Measurements from ENCODE around the gene KLHL29. TPM values are rescaled to one million over a fixed set of nuclear protein-coding genes. Genes with fewer than 3 reads are reported as not detected.
"Not testable (repeated sequence)": the region's sequence is repeated elsewhere in the genome, so short reads cannot be mapped to it uniquely, and the experiment has no call there.

The KLHL29 gene
- total and polyA plus RNA-seq, 5 donors: 1.7 to 4.0 (median 2.0) TPM

GRCh38 chr2:23708771-23709170 is 323.8 kb downstream of the KLHL29 start:
- no peaks in the 10 kb centered on the region for H3K9me3 ChIP-seq (ENCODE audit: control insufficient read depth, low read length)
- H3K27ac ChIP-seq (ENCODE audit: low read length): no peak overlapping the region
- DNase-seq (no peak), ATAC-seq (no peak)
- H3K4me1 ChIP-seq (ENCODE audit: control insufficient read depth, insufficient read depth, low read length): peaks cover 2% of the 10 kb centered on the region
- intact Hi-C loops (cut with DNase I): no loop called here
- no peaks in the 10 kb centered on the region for H3K27me3 ChIP-seq (ENCODE audit: control insufficient read depth, insufficient read depth)
- H3K4me3 ChIP-seq (ENCODE audit: low read length): no peak overlapping the region
- WGBS: 91% methylated on average over 6 of the region's 6 CpGs

DNA sequence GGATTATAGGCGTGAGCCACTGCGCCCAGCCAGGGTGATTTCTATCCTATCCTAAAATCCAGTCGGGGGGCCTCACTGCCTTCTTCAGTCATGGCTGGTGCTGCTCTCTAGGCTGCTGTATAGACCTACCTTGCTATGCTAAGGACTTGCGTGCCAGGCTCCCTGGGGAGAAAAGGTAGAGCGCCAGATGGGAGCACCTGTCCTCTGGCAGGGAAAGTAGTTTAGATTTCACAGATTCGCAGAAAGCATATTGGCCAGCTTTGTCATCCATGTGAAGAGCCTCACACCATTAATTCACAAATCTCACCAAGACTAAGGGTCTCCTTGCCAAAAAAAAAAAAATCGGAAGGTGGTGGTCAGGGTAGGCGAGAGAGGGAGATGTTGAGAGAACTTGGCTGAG is 324.3 kb downstream of the KLHL29 start:
- Histone ChIP-seq H3K9me3 (ENCODE audit: control insufficient read depth, low read length) (no peaks in the 10 kb centered on the region), H3K27ac (ENCODE audit: low read length) (no peak overlapping the region), H3K27me3 (ENCODE audit: control insufficient read depth, insufficient read depth) (no peaks in the 10 kb centered on the region), H3K4me1 (ENCODE audit: control insufficient read depth, insufficient read depth, low read length) (peaks cover 2% of the 10 kb centered on the region), H3K4me3 (ENCODE audit: low read length) (no peak overlapping the region)
- intact Hi-C loops (cut with DNase I): no loop called here
- no peak for DNase-seq
- 96% methylated on average over 8 of the region's 8 CpGs for WGBS
- ATAC-seq: no peak

DNA sequence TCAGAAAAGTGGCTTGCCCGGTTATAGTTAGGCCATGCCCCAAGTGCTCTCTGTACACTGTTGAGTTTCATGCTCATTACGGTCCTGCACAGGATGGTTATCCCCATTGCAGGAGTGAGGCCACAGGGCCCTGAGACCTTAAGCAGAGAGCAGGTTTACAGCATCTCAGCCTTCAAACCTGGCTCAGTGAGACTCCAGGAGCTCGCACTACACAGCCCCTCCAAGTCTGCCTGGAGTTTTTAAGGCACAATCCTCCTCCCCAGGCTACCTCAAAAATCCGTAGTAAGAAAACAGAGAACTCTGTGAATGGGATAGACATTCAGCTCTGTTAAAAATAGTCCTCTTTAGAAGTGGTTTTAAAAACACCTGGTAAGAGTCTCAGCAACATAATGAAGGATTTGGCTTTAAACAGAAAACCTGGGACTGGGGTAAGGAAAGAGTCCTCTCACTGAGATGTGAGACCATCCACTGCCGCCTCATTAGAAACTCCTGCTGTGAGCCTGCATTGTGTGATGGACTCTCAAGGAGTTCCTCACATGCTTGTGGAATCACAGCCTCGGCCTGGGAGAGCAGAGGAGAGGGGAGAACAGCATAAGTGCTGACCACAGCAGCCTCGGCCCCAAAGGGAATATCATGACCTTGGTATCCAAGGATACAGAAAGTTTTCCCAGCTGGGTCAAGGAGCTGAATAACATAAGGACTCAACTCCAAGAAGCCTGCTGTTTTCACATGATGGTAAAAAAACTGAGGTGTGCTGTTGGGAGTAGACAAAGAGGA is 327.2 kb downstream of the KLHL29 start:
- no peaks in the 10 kb centered on the region for H3K27me3 ChIP-seq (ENCODE audit: control insufficient read depth, insufficient read depth)
- intact Hi-C loops (cut with DNase I): no loop called here
- WGBS: 74% methylated on average over 7 of the region's 7 CpGs
- ATAC-seq: peak; percentile 23 to 68
- DNase-seq: peak in 1 of 3 donors; percentile 60
- H3K27ac ChIP-seq (ENCODE audit: low read length): no peak overlapping the region
- no peak overlapping the region for H3K4me3 ChIP-seq (ENCODE audit: low read length)
- H3K4me1 ChIP-seq (ENCODE audit: control insufficient read depth, insufficient read depth, low read length): peaks cover 2% of the 10 kb centered on the region
- H3K9me3 ChIP-seq (ENCODE audit: control insufficient read depth, low read length): no peaks in the 10 kb centered on the region

- Histone ChIP-seq H3K9me3 (ENCODE audit: control insufficient read depth, low read length) (no peaks in the 10 kb centered on the region), H3K4me3 (ENCODE audit: low read length) (no peak overlapping the region), H3K27me3 (ENCODE audit: control insufficient read depth, insufficient read depth) (no peaks in the 10 kb centered on the region), H3K27ac (ENCODE audit: low read length) (no peak overlapping the region), H3K4me1 (ENCODE audit: control insufficient read depth, insufficient read depth, low read length) (peaks cover 2% of the 10 kb centered on the region)
- 76% methylated on average over 2 of the region's 2 CpGs for WGBS
- ATAC-seq (peak in 1 of 2 donors; percentile 29), DNase-seq (no peak)
- intact Hi-C loops (cut with DNase I): no loop called here
Observed at GRCh38 chr2:23712756-23713151, 327.8 kb downstream of the KLHL29 start.

DNA sequence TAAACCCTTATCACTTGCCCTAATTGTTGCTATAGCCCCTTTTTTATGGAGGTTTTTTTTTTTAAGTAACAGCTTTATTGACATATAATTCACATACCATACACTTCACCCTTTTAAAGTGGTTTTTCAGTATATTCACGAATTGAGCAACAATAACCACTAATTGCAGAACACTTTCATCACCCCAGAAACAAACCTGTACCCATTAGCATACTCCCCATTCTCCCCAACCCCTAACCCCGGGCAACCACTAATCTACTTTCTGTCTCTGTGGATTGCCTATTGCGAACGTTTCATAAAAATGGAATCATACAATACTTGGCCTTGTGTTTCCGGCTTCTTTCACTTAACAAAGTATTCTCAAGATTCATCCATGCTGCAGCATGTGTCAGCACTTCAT is 328.4 kb downstream of the KLHL29 start:
- H3K27me3 ChIP-seq (ENCODE audit: control insufficient read depth, insufficient read depth): no peaks in the 10 kb centered on the region
- H3K9me3 ChIP-seq (ENCODE audit: control insufficient read depth, low read length): no peaks in the 10 kb centered on the region
- DNase-seq (no peak), ATAC-seq (no peak)
- H3K4me1 ChIP-seq (ENCODE audit: control insufficient read depth, insufficient read depth, low read length): peaks cover 2% of the 10 kb centered on the region
- no peak overlapping the region for H3K4me3 ChIP-seq (ENCODE audit: low read length)
- WGBS: 84% methylated on average over 5 of the region's 5 CpGs
- intact Hi-C loops (cut with DNase I): no loop called here
- H3K27ac ChIP-seq (ENCODE audit: low read length): no peak overlapping the region

DNA sequence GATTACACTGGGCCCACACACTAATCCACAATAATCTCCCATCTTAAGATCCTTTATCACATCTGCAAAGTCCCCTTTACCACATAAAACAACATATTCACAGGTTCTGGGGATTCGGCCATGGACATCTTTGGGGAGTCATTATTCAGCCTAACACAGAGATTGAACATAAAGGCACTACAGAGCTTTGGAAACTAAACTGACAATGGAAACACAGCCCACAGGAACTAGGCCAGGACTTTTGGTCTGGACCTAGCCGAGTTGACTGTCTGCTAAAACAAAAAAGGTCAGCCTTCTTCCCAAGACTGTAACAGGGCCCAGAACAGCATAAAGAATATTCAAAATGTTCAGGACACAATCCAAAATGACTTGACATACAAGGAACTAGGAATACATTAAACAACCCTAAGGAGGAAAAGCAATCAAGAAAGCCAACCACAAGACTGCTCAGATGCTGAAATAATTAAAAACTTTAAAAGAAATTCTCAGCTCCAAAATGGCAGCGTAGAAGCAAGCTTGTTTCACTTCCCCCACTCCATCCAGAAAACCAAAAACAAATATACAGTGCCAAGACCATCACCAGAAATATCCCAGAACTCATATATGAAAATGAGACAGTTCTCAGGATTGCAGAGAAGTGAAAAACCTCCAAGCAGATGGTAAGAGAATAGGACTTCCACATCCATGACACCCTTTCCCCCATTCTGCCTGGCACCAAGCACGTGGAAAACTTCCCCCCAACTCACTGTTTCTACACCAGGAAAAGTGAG is 334.1 kb downstream of the KLHL29 start:
- no peaks in the 10 kb centered on the region for H3K27me3 ChIP-seq (ENCODE audit: control insufficient read depth, insufficient read depth)
- ATAC-seq: no peak
- 90% methylated on average over 4 of the region's 4 CpGs for WGBS
- no peaks in the 10 kb centered on the region for H3K4me1 ChIP-seq (ENCODE audit: control insufficient read depth, insufficient read depth, low read length)
- intact Hi-C loops (cut with DNase I): no loop called here
- no peak overlapping the region for H3K4me3 ChIP-seq (ENCODE audit: low read length)
- no peaks in the 10 kb centered on the region for H3K9me3 ChIP-seq (ENCODE audit: control insufficient read depth, low read length)
- DNase-seq: no peak
- H3K27ac ChIP-seq (ENCODE audit: low read length): no peak overlapping the region

DNA sequence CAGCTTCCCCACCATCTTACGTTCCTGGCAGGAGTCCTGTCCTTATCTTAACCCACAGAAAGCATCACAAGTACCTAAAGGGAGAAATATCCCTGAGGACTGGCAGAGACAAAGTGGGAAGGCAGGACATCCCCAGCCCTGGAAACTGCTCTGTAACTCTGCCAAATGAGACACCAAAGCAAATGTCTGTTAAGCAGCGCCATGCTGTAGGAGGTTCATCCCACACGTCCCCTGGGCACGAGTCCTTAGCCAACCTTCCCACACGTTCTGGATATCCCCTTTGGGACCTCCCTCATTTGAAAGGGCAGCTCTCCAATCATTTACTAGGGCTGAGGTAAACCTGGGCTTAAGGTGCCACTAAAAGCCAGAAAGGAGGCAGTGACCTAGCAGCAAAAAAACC is 334.7 kb downstream of the KLHL29 start:
- Histone ChIP-seq H3K27me3 (ENCODE audit: control insufficient read depth, insufficient read depth) (no peaks in the 10 kb centered on the region), H3K4me3 (ENCODE audit: low read length) (no peak overlapping the region), H3K9me3 (ENCODE audit: control insufficient read depth, low read length) (no peaks in the 10 kb centered on the region), H3K27ac (ENCODE audit: low read length) (no peak overlapping the region), H3K4me1 (ENCODE audit: control insufficient read depth, insufficient read depth, low read length) (no peaks in the 10 kb centered on the region)
- DNase-seq (no peak), ATAC-seq (peak in 1 of 2 donors; percentile 31)
- 57% methylated on average over 5 of the region's 5 CpGs for WGBS
- intact Hi-C loops (cut with DNase I): no loop called here

GRCh38 chr2:23720705-23721453 is 335.9 kb downstream of the KLHL29 start:
- Histone ChIP-seq H3K27ac (ENCODE audit: low read length) (no peak overlapping the region), H3K4me3 (ENCODE audit: low read length) (no peak overlapping the region), H3K4me1 (ENCODE audit: control insufficient read depth, insufficient read depth, low read length) (no peaks in the 10 kb centered on the region), H3K9me3 (ENCODE audit: control insufficient read depth, low read length) (no peaks in the 10 kb centered on the region), H3K27me3 (ENCODE audit: control insufficient read depth, insufficient read depth) (no peaks in the 10 kb centered on the region)
- intact Hi-C loops (cut with DNase I): no loop called here
- ATAC-seq (peak; percentile 24 to 32), DNase-seq (no peak)
- WGBS: 85% methylated on average over 4 of the region's 4 CpGs

DNA sequence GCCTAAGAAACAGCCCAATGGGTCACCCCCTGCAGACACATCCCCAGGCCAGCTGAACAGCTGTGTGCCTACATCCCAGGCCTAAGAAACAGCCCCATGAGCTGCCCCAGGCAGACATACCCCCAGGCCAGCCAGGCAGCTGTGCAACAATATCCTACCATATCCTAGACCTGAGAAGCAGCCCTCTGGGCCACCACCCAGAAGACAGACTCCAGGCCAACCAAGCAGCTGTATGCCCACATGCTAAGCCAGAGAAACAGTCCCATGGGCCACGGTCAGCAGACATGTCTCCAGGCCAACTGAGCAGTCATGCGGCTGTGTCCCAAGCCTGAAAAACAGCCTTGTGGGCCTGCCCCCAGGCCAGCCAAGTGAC is 336.5 kb downstream of the KLHL29 start:
- Histone ChIP-seq H3K4me1 (ENCODE audit: control insufficient read depth, insufficient read depth, low read length) (no peaks in the 10 kb centered on the region), H3K4me3 (ENCODE audit: low read length) (no peak overlapping the region), H3K27me3 (ENCODE audit: control insufficient read depth, insufficient read depth) (no peaks in the 10 kb centered on the region), H3K27ac (ENCODE audit: low read length) (no peak overlapping the region), H3K9me3 (ENCODE audit: control insufficient read depth, low read length) (no peaks in the 10 kb centered on the region)
- DNase-seq (peak in 1 of 3 donors; percentile 64), ATAC-seq (peak in 1 of 2 donors; percentile 23)
- 81% methylated on average over 2 of the region's 2 CpGs for WGBS
- intact Hi-C loops (cut with DNase I): no loop called here

DNA sequence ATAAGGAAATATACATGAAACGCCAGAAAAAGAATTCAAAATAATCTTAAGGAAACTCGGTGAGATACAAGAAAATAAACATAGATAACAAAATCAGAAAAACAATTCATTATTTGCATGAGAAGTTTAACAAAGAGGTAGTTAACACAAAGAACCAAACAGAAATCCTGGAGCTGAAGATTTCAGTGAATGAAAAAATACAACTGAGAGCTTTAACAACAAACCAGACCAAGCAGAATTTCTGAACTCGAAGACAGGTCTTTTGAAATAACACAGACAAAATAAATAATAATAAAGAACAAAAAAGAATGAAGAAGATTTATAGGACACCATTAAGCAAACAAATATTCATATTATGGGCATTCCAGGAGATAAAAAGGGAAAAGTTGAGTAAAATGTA is 337.3 kb downstream of the KLHL29 start:
- Histone ChIP-seq H3K4me1 (ENCODE audit: control insufficient read depth, insufficient read depth, low read length) (no peaks in the 10 kb centered on the region), H3K4me3 (ENCODE audit: low read length) (no peak overlapping the region), H3K27ac (ENCODE audit: low read length) (no peak overlapping the region), H3K27me3 (ENCODE audit: control insufficient read depth, insufficient read depth) (no peaks in the 10 kb centered on the region), H3K9me3 (ENCODE audit: control insufficient read depth, low read length) (no peaks in the 10 kb centered on the region)
- DNase-seq (no peak), ATAC-seq (no peak)
- 95% methylated on average over 3 of the region's 3 CpGs for WGBS
- intact Hi-C loops (cut with DNase I): no loop called here

- intact Hi-C loops (cut with DNase I); ATAC-seq; H3K27me3 ChIP-seq (ENCODE audit: control insufficient read depth, insufficient read depth); H3K4me1 ChIP-seq (ENCODE audit: control insufficient read depth, insufficient read depth, low read length); H3K4me3 ChIP-seq (ENCODE audit: low read length); H3K9me3 ChIP-seq (ENCODE audit: control insufficient read depth, low read length); DNase-seq; H3K27ac ChIP-seq (ENCODE audit: low read length): not testable (repeated sequence)
- 98% methylated on average over 3 of the region's 3 CpGs for WGBS
Observed at GRCh38 chr2:23723029-23723428, 338.1 kb downstream of the KLHL29 start.
